ENCODE data around the gene SLC22A7.

GRCh38 chr6:43283514-43283901 lies 14.6 kb upstream of the SLC22A7 start:
- TF ChIP-seq POLR2AphosphoS5 (IDR thresholded peaks at IDR 0.05; ENCODE audit: low read depth, low read length) (no peak), CTCF (IDR thresholded peaks at IDR 0.05; ENCODE audit: control extremely low read depth in 1 of 3, insufficient read depth in 1 of 3, low read depth in 1 of 3, low read length in 3 of 3) (no peak), SUZ12 (IDR thresholded peaks at IDR 0.05; ENCODE audit: low read length) (no peak), E2F6 (IDR thresholded peaks at IDR 0.05) (no peak), EZH2 (IDR thresholded peaks at IDR 0.05; ENCODE audit: low read depth, low read length, severe bottlenecking) (no peak)
